Esophagus squamous epithelium (tissue), 4 donors: ENCODE data around the gene DAPK1.

Experiments used
- CTCF ChIP-seq, 6 experiments: fragments of 450-650 bp in 4 of 6; fragments of 200-600 bp in 2 of 6; sonication (generic) in 2 of 6; IDR thresholded peaks; one replicate each; pipeline ENCODE4 v1.5.1; 2016 to 2019; ENCODE audit warnings: antibody characterized with exemption in 6 of 6, mild to moderate bottlenecking in 4 of 6, moderate library complexity in 4 of 6
- POLR2A ChIP-seq, 4 donors: fragments of 450-650 bp; IDR thresholded peaks; one replicate each; pipeline ENCODE4 v1.6.1; 2017; ENCODE audit warnings: antibody characterized with exemption in 4 of 4, mild to moderate bottlenecking in 4 of 4, moderate library complexity in 3 of 4

GRCh38 chr9:87725356-87725899 lies 227.8 kb downstream of the DAPK1 start:
- TF ChIP-seq CTCF (IDR thresholded peaks at IDR 0.05) = no peak
- no peak for TF ChIP-seq POLR2A (IDR thresholded peaks at IDR 0.05)
